ENCODE measurements around the gene VARS2.

VARS2 gene

GRCh38 chr6:30879684-30880427 lies 34.2 kb upstream of the VARS2 start:
- peaks cover 46% of the 10 kb centered on the region for H3K4me1 ChIP-seq
- peak overlapping the region; percentile 100 for H3K27ac ChIP-seq
- H3K9me3 ChIP-seq (ENCODE audit: control insufficient read depth, low read length) = no peaks in the 10 kb centered on the region
- no peaks in the 10 kb centered on the region for H3K79me2 ChIP-seq
- H3K36me3 ChIP-seq (ENCODE audit: control insufficient read depth, insufficient read depth, low read length) = no peaks in the 10 kb centered on the region
- H3K9ac ChIP-seq = no peak overlapping the region
- H3K4me2 ChIP-seq (ENCODE audit: low read length) = no peak overlapping the region
- no peaks in the 10 kb centered on the region for H3K27me3 ChIP-seq (ENCODE audit: control insufficient read depth, insufficient read depth, low read length)
- H3K4me3 ChIP-seq (ENCODE audit: low read depth, low read length) = no peak overlapping the region
- H2AFZ ChIP-seq = peak overlapping the region; percentile 89
- no peak for TF ChIP-seq CTCF (IDR thresholded peaks at IDR 0.05)

- H3K79me2 ChIP-seq = peaks cover 6% of the 10 kb centered on the region
- H3K4me2 ChIP-seq (ENCODE audit: low read length) = peak overlapping the region; percentile 99
- H3K4me1 ChIP-seq = peaks cover 54% of the 10 kb centered on the region
- no peak overlapping the region for H3K4me3 ChIP-seq (ENCODE audit: low read depth, low read length)
- H3K36me3 ChIP-seq (ENCODE audit: control insufficient read depth, insufficient read depth, low read length) = no peaks in the 10 kb centered on the region
- no peaks in the 10 kb centered on the region for H3K9me3 ChIP-seq (ENCODE audit: control insufficient read depth, low read length)
- H2AFZ ChIP-seq = peak overlapping the region; percentile 89
- no peak for TF ChIP-seq CTCF (IDR thresholded peaks at IDR 0.05)
- no peaks in the 10 kb centered on the region for H3K27me3 ChIP-seq (ENCODE audit: control insufficient read depth, insufficient read depth, low read length)
- peak overlapping the region; percentile 100 for H3K27ac ChIP-seq
- no peak overlapping the region for H3K9ac ChIP-seq
These were observed 33.3 kb upstream of the VARS2 start for GRCh38 chr6:30880698-30881252.

GRCh38 chr6:30881392-30882203 lies 32.4 kb upstream of the VARS2 start:
- TF ChIP-seq CTCF (IDR thresholded peaks at IDR 0.05) = no peak
- peak overlapping the region; percentile 100 for H3K27ac ChIP-seq
- peak overlapping the region; percentile 78 for H3K9ac ChIP-seq
- H3K9me3 ChIP-seq (ENCODE audit: control insufficient read depth, low read length) = no peaks in the 10 kb centered on the region
- no peaks in the 10 kb centered on the region for H3K27me3 ChIP-seq (ENCODE audit: control insufficient read depth, insufficient read depth, low read length)
- H3K4me1 ChIP-seq = peaks cover 55% of the 10 kb centered on the region
- H2AFZ ChIP-seq = peak overlapping the region; percentile 89
- H3K79me2 ChIP-seq = peaks cover 12% of the 10 kb centered on the region
- H3K36me3 ChIP-seq (ENCODE audit: control insufficient read depth, insufficient read depth, low read length) = no peaks in the 10 kb centered on the region
- peak overlapping the region; percentile 72 for H3K4me3 ChIP-seq (ENCODE audit: low read depth, low read length)
- H3K4me2 ChIP-seq (ENCODE audit: low read length) = peak overlapping the region; percentile 99

GRCh38 chr6:30882204-30882758 lies 31.8 kb upstream of the VARS2 start:
- TF ChIP-seq CTCF (IDR thresholded peaks at IDR 0.05) = no peak
- H3K27me3 ChIP-seq (ENCODE audit: control insufficient read depth, insufficient read depth, low read length) = no peaks in the 10 kb centered on the region
- no peaks in the 10 kb centered on the region for H3K9me3 ChIP-seq (ENCODE audit: control insufficient read depth, low read length)
- H3K9ac ChIP-seq = peak overlapping the region; percentile 78
- peak overlapping the region; percentile 89 for H2AFZ ChIP-seq
- peak overlapping the region; percentile 100 for H3K27ac ChIP-seq
- peaks cover 16% of the 10 kb centered on the region for H3K79me2 ChIP-seq
- peak overlapping the region; percentile 99 for H3K4me2 ChIP-seq (ENCODE audit: low read length)
- H3K36me3 ChIP-seq (ENCODE audit: control insufficient read depth, insufficient read depth, low read length) = no peaks in the 10 kb centered on the region
- H3K4me3 ChIP-seq (ENCODE audit: low read depth, low read length) = peak overlapping the region; percentile 72
- peaks cover 56% of the 10 kb centered on the region for H3K4me1 ChIP-seq

Measured in parathyroid adenoma (tissue), 2 donors.